Stimulated activated CD4-positive, alpha-beta T cell treated with anti-CD3 and anti-CD28 coated beads, Interleukin-1b, Interleukin-23, amount 100 ng/mL, for 24 hours (primary cell): Measurements from ENCODE around the gene FBLN7.

Source experiments
- DNase-seq, 4 experiments: peaks; one replicate each; pipeline ENCODE4 v3.0.0-alpha.2; 2020; ENCODE audit warnings: low read depth in 4 of 4, low spot score in 1 of 4

The FBLN7 gene

DNA sequence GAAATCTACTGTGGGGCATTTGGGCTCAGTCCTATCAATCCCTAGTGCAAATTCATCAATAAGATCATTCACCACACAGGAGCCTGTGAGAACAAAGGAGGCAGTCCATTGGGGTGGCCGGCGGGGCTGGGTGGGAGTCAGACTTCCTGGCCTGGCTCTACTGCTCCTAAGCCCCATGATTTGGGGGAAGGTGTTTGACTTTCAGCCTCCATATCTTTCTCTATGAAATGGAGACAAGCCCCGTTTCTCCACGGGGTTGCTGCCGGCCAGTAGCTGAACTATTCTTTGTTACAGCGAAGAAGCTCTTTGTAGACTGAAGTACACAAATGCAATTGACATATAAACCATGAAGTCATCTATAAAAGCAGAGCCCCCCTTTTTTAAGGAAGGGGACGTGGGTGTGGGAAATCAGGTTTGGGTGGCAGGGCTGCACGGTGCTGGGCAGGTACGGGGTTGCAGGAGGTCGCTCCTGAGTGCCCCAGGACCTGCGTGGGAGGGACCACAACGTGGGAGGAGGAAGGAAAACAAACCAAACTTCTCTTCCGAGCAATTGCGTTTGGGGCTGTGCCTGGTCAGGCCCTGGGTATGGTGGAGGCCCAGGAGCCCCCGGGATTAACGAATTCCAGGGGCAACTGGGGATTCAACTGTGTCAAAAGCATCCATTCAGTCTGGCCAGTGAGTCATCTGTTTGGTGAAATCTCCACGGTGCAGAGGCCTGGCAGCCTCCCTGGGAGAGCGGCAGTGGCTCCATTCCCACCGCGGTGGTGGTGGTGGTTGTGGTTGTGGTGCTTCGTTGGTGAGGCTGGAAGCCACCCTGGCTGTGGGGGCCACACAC is 18.2 kb downstream of the FBLN7 start:
- DNase-seq, result no peak

DNA sequence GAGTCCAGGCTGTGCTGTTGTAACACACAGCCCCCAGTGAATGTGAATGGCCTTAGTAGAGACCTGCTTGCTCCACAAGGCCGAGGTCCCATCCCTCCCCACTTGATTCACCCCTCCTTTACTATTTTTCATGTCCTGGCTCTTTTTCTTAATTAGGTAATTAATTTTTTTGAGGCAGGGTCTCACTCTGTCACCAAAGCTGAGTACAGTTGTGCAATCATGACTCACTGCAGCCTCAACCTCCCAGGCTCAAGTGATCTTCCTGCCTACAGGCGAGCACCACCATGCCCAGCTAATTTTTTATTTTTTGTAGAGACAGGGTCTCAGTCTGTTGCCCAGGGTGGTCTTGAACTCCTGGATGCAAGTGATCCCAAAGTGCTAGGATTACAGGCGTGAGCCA is 19.3 kb downstream of the FBLN7 start:
- DNase-seq, result no peak

DNA sequence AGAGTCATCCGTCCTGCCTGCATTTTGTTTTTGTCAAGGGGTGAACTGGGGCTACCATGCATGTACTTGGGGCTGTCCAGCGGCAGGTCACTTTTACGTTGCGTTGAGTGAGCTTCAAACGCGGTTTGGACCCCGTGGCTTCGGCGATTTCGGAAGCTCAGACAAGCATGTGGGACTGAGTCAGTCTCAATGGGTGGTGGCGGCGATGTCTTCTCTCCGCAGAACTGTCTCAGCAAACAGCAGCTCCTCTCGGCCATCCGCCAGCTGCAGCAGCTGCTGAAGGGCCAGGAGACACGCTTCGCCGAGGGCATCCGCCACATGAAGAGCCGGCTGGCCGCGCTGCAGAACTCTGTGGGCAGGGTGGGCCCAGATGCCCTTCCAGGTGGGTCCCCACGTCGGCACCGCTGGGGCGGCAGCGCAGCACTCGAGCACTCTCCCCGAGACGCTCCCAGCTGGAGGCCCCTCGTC is 21.3 kb downstream of the FBLN7 start:
- no peak for DNase-seq

DNA sequence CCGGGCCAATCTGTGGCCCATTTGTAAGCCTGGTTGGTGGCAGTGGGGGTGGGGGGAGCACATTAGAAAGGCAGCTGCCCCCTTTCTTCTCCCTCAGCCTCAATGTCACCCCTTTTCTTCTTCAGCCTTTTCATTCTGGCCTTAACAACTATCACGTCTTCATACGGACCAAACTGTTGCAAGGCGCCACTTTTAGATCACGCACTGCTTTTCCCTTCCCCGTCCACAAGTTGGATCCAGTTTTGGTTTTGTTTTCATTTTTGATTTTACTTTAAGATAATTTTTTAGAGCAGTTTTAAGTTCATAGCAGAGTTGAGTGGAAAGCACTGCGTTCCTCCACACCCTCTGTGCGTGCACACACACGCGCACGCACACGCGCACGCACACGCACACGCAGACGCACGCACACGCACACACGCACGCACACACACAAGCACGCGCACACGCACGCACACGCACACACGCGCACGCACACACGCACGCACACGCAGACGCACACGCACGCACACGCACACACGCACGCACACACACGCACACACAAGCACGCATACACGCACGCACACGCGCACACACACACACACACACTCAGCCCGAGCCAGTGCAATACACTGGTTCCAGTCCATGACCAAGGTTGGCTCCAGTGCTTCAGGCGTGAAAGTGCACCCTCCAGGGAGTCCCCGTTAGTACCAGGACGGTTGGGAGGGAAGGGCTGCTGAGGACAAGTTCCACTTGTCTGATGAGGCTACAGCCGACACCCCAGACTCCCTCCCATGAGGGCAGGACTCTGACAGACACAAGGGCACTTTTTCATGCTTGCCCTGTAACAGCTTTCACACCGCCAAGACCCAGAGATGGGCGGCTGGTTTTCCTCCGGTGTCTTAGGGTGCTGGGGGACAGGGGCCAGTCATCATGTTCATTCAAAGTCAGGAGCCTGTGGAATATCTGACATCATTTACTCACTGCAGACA is 22.4 kb downstream of the FBLN7 start:
- DNase-seq, result no peak

DNA sequence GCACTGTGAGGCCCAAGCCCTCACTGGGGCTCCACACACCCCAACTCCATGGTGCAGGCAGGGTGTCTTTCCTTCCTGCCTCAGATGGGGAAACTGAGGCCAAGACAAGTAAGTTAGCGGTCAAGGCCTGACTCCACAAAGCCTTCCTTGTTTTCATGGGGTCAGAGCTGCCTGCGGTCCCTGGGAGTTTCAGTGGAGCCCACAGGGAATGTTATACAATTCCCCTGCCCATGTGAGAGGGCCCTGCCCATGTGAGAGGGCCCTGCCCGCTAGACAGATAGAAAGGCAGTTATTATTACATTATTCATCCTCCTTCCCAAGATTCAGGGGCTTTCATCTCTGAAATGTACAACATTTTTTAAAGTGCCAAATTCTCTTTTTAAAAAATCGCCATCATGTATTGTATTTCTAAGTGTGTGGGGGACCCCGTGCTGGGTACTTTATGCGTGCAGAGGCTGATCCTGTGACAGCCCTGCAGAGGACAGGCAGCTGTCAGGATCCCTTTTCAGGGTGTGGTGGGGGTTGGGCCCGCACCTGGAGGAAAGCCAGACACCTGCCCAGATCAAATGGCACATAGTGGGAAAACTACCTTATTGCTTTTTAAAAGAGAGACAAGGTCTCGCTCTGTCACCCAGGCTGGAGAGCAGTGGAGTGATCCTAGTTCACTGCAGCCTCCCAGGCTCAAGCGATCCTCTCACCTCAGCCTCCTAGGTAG is 23.4 kb downstream of the FBLN7 start:
- DNase-seq, result no peak

DNA sequence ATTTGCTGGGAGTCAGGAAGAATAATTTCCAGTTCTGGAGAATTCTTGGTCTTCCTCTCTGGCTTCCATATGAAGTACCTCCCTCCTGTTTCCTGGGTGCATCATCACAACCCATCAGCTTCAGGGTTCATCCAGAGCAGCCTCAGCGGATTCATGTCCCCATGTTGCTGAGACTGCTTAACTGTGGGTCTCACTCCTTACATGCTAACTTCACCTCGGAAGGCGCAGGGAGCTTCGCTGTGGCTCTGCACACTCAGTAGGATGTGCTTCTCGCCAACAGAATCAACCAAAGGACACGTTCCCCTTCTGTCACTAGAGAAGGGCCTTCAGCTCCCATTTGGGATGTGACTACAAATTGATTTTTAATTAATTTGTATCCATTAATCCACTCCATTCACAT is 24.2 kb downstream of the FBLN7 start:
- no peak for DNase-seq

DNA sequence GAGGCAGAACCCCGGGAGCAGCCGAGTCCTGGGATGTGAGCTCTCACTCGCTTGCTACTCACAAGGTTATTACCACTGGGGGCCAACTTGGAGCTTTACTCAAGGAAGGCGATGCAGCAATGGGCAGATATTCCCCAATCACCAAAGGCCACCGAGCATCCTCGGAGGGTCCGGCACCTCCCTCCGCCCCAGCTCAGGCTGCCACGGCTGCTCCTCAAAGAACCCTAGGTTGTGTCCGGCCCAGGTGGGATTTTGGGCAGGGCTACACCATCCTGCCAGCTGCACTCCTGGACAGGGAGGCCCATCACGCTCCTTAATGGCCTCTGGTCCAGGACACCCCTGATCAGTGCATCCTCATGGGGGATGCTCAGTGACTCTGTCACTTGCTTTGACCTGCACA is 24.8 kb downstream of the FBLN7 start:
- DNase-seq, result no peak

DNA sequence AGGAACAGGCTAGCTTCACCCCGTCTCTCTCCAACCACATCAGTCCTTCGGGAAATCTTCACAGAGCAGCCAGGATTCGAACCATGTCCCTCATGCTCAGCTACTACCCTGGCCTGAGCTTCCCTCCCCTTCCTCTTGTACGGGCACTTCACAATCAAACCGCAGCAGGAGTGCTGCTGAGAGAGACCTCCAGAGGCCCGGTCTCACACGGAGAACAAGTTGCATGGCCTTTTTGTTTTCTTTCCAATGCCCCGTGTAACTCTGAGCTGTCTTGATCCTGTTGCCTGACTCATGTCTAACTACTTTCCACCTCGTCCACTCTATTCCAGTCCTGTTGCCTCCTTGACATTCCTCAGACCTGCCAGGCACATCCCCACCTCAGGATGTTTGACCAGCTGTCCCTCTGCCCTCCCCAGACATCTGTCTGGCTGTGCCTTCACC is 25.4 kb downstream of the FBLN7 start:
- no peak for DNase-seq

DNA sequence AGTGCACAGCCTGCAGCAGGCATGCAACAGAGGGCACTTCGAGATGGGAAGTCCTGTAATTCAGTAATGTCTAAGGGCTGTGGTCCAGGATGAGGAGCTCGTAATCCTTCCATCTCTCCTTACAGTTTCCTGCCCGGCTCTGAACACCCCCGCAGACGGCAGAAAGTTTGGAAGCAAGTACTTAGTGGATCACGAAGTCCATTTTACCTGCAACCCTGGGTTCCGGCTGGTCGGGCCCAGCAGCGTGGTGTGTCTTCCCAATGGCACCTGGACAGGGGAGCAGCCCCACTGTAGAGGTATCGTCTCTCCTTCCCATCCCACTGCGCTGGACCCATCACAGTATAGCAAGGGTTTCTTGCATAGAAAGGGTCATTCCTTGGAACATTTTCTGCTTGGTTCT is 26.7 kb downstream of the FBLN7 start:
- no peak for DNase-seq

DNA sequence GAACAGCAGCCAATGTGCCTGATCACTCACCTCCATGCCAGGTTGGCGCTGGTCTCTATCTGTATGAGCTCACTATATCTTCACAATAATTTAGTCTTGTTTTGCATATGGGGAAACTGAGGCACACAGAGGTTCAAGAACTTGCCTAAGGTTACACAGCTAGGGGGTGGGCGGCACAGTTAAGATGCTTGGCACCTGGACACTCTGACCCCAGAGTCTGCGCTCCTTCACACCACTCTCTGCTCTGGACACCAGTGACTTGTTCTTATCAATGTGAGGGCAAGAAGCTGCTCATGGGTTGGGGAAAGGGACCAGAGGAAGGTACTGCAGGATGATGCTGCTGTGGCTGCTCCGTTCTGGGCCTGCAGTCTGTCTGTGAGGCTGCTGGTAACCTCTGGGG is 27.1 kb downstream of the FBLN7 start:
- DNase-seq, result no peak

DNA sequence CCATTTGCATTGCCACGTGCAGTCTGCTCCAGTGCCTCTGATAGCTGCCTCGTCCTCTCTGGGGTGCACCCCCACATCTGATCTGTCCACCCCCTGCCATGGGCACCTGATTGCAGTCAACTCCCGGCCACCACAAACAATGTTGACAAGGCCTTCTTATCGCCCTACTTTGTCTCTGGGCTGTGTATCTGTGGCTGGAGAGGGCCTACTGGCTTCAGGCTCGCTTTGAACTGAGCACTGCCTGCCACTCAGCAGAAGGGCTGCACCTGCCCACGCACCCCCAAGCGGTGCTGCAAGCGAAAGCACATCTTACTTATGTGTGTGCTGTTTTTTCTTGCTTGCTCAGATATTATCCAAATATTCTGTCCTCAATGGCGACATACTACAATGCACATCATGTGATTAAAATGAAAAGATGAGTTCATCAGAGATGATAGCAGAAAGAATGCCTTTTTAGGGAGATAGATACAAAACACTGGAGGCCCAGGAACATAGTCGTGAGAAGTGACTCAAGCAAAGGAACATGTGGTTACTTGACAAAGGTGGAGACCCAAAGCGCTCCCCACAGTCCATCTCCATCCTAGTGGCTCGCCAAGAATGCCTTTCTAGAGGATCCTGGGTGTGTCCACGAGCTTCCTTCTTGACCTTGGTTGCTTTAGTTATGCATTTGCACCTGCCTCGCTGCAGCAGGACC is 28.8 kb downstream of the FBLN7 start:
- DNase-seq, result no peak

DNA sequence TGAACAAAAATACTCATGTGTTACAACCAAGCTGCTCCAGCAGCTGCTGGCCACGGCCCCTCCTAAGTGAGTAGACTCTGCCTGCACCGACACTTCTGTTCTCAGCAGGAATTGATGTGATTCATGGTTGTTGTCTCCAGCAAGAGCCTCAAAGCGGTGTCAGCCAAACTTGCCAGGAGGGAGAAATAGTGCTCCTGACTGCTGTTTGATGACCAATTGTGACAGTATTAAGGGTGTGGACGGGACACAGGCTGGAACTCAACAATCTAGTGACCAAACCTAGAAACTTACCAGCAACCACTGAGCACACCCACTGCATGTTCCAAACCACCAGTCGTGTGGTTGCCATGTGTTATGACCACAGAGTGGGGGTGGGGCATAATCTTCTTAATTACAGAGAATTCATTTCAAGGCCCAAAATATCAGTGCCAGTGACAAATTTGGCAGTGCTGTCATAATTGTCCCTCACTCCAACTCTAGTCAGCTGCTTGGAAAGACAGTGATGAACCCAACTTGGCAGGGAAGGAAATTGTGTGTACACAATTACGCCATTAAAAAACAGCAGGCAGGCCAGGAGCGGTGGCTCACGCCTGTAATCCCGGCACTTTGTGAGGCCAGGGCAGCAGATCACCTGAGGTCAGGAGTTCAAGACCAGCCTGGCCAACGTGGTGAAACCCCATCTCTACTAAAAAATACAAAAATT is 30.4 kb downstream of the FBLN7 start:
- no peak for DNase-seq

DNA sequence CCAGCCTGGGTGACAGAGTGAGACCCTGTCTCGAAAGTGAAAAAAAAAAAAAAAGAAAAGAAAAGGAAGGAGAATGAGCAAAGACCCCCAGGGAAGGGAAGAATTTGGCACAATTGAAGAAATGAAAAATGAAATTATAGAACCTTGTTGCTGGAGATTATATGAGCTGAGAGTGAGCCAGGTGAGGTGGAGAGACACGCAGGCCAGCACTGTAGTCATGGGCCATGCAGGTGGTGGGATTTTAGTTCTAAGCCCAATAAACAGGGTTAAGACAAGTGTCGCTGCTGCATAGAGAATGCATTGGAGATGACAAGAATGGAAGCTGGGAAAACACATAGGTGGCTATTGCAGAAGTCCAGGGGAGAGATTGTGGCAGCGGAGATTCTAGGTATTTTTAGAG is 32.3 kb downstream of the FBLN7 start:
- no peak for DNase-seq

DNA sequence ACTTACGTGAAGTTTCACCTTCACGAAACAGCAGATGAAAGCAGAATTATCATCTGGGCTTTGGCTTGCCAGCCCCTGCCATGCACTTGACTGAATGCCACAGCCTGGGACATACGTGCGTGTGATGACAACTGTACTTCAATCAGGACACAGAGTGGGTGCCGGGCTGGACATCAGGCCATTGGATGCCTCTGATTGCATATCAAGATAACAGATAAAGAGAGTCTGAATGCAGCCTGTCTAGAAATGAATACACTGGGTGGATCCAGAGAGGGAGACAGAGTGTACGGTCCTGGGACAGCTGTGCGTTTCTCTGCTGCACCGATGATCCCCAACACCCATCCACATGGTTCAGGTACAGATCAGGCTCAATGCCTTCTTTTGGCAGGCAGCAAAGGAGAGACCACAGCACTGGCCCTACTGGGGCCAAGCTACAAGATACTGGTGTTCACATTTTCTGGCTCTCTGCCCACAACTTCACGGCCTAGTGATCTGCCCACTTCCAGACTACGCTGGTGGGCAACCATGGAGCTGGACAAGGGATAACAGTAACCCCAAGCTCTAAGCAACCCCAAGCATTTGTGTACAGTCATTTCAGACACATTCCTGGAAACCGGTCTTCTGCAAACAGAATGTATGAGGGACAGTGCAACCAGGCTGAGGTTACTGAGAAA is 35.6 kb downstream of the FBLN7 start:
- DNase-seq, result no peak

DNA sequence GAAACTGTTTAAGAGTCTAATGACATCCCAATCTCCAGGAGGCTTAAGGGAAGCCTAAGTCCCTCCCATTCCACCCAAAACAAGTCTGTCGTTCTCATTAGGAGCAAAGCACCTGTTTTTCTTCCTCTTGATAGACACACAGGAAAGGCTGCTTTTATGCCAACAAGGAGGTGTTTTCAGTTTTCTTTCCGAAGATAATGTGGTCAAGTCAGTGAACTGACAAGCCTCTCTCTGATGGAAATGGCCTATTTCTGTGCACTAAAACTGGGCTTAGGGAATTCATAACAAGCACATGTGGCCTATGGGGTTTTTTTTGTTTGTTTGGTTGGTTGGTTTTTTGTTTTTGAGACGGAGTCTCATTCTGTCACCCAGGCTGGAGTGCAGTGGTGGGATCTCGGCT is 36.2 kb downstream of the FBLN7 start:
- DNase-seq, result no peak

DNA sequence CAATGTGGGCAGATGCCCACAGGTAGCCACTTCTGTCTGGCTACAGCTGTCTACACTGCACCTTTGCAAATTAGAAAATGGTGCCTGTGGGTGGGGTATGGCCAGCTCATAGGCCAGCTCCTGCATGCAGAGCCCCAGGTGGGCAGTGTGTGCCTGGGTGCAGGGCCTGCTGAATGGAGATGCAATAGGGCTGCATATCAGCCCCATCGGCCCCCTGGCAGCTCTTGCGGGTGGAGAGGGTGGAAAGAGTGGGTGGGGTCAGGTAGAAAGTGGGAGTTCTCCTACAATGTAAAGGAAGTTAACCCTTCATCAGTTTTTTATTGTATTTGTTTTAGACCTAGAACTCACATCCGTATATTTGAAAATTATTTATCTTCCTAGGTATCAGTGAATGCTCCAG is 37.1 kb downstream of the FBLN7 start:
- no peak for DNase-seq

DNA sequence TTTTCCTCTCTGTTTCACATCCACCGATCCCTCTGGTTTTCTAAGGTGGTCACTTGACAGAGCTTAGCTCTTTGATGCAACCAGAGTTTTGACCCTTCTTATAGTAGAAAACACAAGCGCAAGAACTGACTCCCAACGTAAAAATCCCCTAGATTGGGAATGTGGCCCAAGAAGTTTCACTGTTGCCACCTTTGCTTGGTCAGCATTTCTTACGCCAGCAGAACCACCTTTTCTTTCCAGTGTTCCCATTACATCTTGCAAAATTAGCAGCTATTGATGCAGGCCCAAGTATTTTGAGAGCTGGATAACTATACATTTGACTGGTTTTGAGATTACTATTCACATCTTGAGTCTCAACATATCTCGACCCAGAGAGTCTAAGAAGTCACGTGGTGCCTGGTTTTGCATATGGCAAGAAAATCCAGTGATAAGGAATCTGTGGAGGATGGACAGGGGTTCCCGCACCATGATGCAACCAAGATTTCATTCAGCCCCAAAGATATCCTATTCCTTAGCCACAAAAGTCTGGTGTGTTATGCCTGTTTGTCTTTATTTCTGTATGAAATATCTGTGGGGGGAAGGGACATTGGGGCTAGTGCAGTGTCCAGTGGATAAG is 37.9 kb downstream of the FBLN7 start:
- DNase-seq, result no peak

DNA sequence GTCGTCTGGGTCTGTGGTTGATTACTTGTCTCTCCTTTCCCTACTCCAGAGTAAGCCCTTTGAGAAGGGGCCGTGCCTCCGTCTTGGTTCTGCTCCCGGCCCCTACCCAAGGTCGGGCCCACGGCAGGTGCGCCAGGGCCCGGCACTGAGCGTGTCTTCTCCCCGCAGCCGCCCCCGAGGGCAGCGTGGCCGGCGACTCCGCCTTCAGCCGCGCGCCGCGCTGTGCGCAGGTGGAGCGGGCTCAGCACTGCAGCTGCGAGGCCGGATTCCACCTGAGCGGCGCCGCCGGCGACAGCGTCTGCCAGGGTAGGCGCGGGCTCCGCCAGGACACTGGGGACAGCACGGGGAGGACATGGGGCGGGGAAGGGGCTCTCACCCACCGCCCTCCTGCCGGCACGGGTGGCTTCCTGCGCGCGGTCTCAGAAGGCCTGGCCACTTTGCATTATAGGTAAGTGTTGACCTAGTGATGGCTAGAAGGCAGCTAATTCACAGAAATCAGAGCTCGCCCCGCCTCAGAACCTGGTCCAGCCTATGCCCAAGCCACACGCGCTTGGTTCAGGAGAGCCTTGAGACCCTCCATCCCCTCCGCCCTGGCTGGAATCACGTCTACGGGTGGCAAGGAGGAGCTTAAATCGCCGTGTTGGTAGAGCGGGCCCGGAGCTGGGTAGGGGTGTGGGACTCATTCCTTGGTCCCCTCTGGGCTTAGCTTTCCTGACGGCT is 43.5 kb downstream of the FBLN7 start:
- peak; percentile 24 to 47 (median 38) for DNase-seq
